ENCODE results near the gene YDJC.
A peak's percentile ranks its signal among the peaks of the same experiment; 100 is the strongest.
"Not testable (repeated sequence)": the region's sequence is repeated elsewhere in the genome, so short reads cannot be mapped to it uniquely, and the experiment has no call there.

Gene YDJC

DNA sequence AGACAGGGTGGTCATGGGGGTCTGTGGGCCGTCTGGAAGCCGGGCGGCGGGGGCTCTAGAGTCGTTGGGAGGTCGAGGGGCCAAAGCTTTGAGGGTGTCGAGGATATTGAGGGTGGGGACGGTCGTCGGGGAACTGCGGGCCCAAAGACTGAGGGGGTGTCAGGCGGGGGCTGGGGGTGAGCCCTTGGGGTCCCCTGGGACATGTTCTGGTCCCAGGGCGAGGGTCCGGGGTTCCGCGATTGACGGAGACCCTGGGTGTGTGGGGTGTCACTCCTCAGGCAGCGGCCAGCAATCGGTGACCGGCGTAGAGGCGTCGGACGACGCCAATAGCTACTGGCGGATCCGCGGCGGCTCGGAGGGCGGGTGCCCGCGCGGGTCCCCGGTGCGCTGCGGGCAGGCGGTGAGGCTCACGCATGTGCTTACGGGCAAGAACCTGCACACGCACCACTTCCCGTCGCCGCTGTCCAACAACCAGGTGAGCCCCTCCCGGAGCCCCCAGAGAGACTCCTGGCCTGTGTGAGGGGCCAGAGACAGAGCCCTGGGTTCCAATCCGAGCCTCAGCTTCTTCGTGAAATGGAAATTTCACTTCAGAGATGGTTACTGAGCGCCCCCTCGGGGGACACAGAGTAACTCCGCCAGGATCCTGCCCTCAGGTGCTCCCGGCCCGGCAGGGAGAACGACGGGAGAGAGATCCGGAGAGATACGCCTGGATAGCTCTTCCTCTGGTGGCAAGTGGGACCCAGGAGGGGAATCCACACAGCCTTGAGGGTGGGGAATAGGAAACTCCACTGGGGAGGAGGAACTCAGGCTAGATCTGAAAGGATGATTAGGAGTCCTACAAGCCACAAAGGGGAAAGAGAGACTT is 13.0 kb upstream of the YDJC start:
- in situ Hi-C loops (cut with MboI; ENCODE audit: low pct_unique_long_range_greater_than_20kb, low sequenced_read_pairs, unreplicated experiment), result no loop called here
- peak; percentile 82 for TF ChIP-seq CTCF (IDR thresholded peaks at IDR 0.05; ENCODE audit: extremely low read depth, insufficient read depth, missing control alignments)
- peak; percentile 82 for DNase-seq (ENCODE audit: low spot score)

DNA sequence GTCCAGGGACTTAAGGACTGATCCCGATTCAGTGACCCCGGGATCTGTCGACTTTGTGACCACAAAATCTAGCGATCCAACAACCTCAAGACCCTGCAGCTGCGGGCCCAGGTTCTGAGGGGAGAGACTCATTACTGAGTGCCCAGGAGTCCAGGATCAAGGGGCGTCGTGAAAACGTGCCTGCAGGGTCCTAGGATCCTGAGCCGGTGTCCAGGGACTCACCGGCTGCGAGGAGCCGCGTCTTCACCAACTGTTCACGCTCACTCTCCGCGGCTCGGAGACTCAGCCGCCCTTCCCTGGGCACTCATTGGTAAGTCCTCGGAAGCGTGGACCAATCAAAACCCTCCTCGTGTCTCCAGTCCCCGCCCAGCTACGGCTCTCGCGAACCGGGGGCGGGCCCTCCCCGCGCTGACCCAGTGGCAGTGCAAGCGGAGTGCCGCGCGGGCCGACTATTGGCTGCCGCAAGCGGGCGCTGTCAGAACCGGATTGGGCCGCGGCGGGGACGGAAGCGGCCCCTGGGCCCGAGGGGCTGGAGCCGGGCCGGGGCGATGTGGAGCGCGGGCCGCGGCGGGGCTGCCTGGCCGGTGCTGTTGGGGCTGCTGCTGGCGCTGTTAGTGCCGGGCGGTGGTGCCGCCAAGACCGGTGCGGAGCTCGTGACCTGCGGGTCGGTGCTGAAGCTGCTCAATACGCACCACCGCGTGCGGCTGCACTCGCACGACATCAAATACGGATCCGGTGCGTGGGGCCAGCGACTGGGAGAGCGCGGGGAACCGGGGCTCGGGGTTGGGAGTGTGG is 12.2 kb upstream of the YDJC start, which contains the start of gene SDF2L1:
Gene SDF2L1 (plus strand): TSS at position 514 of the 795 bp plus-strand sequence. CDS start 35 bp downstream, at position 549.
- TF ChIP-seq CTCF (IDR thresholded peaks at IDR 0.05; ENCODE audit: extremely low read depth, insufficient read depth, missing control alignments), result peak; percentile 10
- in situ Hi-C loops (cut with MboI; ENCODE audit: low pct_unique_long_range_greater_than_20kb, low sequenced_read_pairs, unreplicated experiment), result no loop called here
- DNase-seq (ENCODE audit: low spot score), result peak; percentile 99

GRCh38 chr22:21641417-21641788 is 11.6 kb upstream of the YDJC start:
- peak; percentile 56 for DNase-seq (ENCODE audit: low spot score)
- peak; percentile 24 for TF ChIP-seq CTCF (IDR thresholded peaks at IDR 0.05; ENCODE audit: extremely low read depth, insufficient read depth, missing control alignments)
- in situ Hi-C loops (cut with MboI; ENCODE audit: low pct_unique_long_range_greater_than_20kb, low sequenced_read_pairs, unreplicated experiment), result no loop called here

- no peak for TF ChIP-seq CTCF (IDR thresholded peaks at IDR 0.05; ENCODE audit: extremely low read depth, insufficient read depth, missing control alignments)
- peak; percentile 19 for DNase-seq (ENCODE audit: low spot score)
- in situ Hi-C loops (cut with MboI; ENCODE audit: low pct_unique_long_range_greater_than_20kb, low sequenced_read_pairs, unreplicated experiment), result no loop called here
Measured at GRCh38 chr22:21640810-21641209, 11.0 kb upstream of the YDJC start.

- no peak for TF ChIP-seq CTCF (IDR thresholded peaks at IDR 0.05; ENCODE audit: extremely low read depth, insufficient read depth, missing control alignments)
- in situ Hi-C loops (cut with MboI; ENCODE audit: low pct_unique_long_range_greater_than_20kb, low sequenced_read_pairs, unreplicated experiment), result no loop called here
- DNase-seq (ENCODE audit: low spot score), result no peak
Measured at GRCh38 chr22:21639359-21639758, 9.5 kb upstream of the YDJC start.

DNA sequence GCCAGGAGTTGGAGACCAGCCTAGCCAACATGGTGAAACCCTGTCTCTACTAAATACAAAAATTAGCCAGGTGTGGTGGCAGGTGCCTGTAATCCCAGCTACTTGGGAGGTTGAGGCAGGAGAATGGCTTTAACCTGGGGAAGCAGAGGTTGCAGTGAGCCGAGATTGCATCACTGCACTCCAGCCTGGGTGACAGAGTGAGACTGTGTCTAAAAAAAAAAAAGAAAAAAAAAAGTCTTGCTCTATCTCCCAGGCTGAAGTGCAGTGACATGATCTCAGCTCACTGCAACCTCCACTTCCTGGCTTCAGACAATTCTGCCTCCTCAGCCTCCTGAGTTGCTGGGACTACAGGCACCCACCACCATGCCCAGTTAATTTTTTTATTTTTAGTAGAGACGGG is 7.6 kb upstream of the YDJC start:
- in situ Hi-C loops (cut with MboI; ENCODE audit: low pct_unique_long_range_greater_than_20kb, low sequenced_read_pairs, unreplicated experiment); DNase-seq (ENCODE audit: low spot score): not testable (repeated sequence)

Measured in GM13977 (cell line).